Tibial nerve (tissue), 4 donors: ENCODE data around the gene HNF4A. TPM values are rescaled to one million over a fixed set of nuclear protein-coding genes. Genes with fewer than 3 reads are reported as not detected.

ENCODE experiments used
- DNase-seq, 2 donors: peaks; one replicate each; pipeline ENCODE4 v3.0.0-alpha.2; 2019; ENCODE audit warnings: low spot score in 2 of 2
- H3K27ac ChIP-seq, 4 donors: fragments of 200-600 bp; sonication (generic) in 3 of 4; one replicate each; pipeline ENCODE4 v1.5.1; 2017 to 2019; ENCODE audit warnings: mild to moderate bottlenecking in 1 of 4
- H3K27me3 ChIP-seq, 2 donors: fragments of 200-600 bp; sonication (generic) in 1 of 2; one replicate each; pipeline versions ENCODE4 v1.5.1 to v1.6.0; 2017 to 2019
- H3K36me3 ChIP-seq, 3 donors: fragments of 200-600 bp; sonication (generic); one replicate each; pipeline ENCODE4 v1.5.1; 2018 to 2019
- H3K4me1 ChIP-seq, 4 donors: fragments of 200-600 bp; sonication (generic) in 3 of 4; one replicate each; pipeline ENCODE4 v1.5.1; 2017 to 2019
- H3K4me3 ChIP-seq, 4 donors: fragments of 200-600 bp; sonication (generic) in 3 of 4; one replicate each; pipeline ENCODE4 v1.5.1; 2017 to 2019; ENCODE audit warnings: mild to moderate bottlenecking in 1 of 4, moderate library complexity in 1 of 4
- H3K9me3 ChIP-seq, 4 donors: fragments of 200-600 bp; sonication (generic) in 3 of 4; one replicate each; pipeline ENCODE4 v1.5.1; 2017 to 2019
- EP300 ChIP-seq, 2 donors: sonication (generic); formaldehyde crosslinking; IDR thresholded peaks; one replicate each; pipeline ENCODE4 v1.6.1; 2017; ENCODE audit warnings: antibody characterized with exemption in 2 of 2, mild to moderate bottlenecking in 1 of 2
- POLR2A ChIP-seq, 2 donors: fragments of 450-650 bp; IDR thresholded peaks; one replicate each; pipeline ENCODE4 v1.6.1; 2017; ENCODE audit warnings: antibody characterized with exemption in 2 of 2, mild to moderate bottlenecking in 2 of 2, moderate library complexity in 2 of 2
- WGBS, 2 donors: methylation state at CpG; one replicate each; pipeline ENCODE4 v1.1.5; 2018; 5-methylcytosine and 5-hydroxymethylcytosine counted together
- total RNA-seq, 4 donors: library from RNA; depleted of rRNA; stranded (reverse); fragments of >200 nt; gene quantifications; one replicate each; pipeline ENCODE4 v1.1.0, GENCODE V29; 2016
- TF ChIP-seq, protein P1 (sequence below), 5 experiments: fragments of 200-600 bp in 3 of 5; fragments of 450-650 bp in 2 of 5; sonication (generic) in 3 of 5; IDR thresholded peaks; one replicate each; pipeline ENCODE4 v1.5.1; 2016 to 2019; ENCODE audit warnings: antibody characterized with exemption in 5 of 5, mild to moderate bottlenecking in 3 of 5, moderate library complexity in 2 of 5

Gene HNF4A
- total RNA-seq, 4 donors from 2014 or later = not detected

DNA sequence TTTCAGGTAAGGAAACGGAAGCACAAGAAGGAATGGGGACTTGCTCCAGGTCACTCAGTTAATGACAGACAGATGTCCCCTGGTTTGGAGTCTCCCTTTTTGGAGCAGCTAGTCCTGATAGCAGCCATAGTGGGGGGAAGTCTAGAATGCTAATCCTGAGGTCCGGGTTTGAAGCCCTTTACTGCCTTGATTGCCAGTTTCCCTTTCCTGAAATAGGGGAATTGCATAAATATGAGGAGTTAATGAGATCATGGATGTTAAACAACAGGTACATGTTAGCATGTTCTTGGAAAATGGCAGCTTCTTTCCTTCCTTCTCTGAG, 119.8 kb downstream of the HNF4A start:
- peak overlapping the region; percentile 68 to 96 (median 94) for H3K27ac ChIP-seq

DNA sequence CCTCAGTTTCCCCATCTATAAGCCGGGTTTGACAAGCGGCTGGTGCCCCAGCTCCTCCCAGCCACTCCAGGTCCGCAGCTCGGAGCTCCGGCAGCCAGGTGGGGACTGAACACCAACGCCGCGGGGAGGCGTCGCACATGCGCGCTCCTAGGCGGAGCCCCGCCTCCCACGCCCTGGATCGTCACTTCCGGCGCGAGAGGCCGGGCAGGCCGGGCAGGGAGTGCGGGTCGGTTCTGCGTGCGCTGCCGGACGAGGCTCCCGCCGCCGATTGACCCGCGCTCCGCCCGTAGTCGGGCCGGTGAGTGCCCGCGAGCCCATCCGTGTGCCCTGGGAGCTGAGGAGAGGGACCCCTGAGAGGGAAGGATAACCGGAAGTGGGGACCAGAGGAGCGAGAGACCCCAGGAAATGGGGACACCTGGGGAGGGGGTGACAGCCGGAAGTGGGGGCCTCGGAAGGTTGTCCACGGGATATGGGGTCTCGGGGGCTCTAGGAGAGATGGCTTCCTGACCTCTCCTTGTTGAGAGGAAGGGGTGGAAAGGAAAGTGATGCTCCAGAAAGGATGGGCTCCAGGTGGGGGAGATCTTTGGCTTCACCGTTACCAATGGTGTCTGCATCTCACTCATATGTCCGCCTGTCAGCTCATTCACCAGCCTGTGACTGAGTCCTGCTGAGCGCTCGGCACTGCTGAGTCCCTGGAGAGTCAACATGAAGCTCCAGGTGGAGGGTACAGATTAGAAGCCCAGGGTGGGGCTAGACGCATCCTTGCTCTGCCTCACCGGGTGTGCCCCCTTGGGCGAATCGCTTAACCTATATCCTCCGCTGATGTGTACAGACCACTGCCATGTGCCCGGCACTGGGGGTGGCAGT, 120.4 kb downstream of the HNF4A start, which contains the start of gene TTPAL:
Gene TTPAL (plus strand): TSS at position 181 of the 867 bp plus-strand sequence. CDS start 4,126 bp downstream, outside the sequence.
- DNase-seq = peak; percentile 78 to 85
- Histone ChIP-seq H3K27me3 (no peaks in the 10 kb centered on the region), H3K4me3 (peak within 1 kb of the TSS; percentile 42 to 93 (median 85)), H3K9me3 (no peaks in the 10 kb centered on the region), H3K36me3 (peaks cover 3 to 18% (median 4%) of the 10 kb centered on the region in 3 donors), H3K4me1 (peaks cover 0 to 23% (median 4%) of the 10 kb centered on the region in 4 donors), H3K27ac (peak within 1 kb of the TSS; percentile 68 to 96 (median 94))
- WGBS, 2 donors = 3% methylated on average over 37 to 54 of the region's 55 CpGs
- TF ChIP-seq EP300 (IDR thresholded peaks at IDR 0.05) (peak; percentile 97 to 100), POLR2A (IDR thresholded peaks at IDR 0.05) (peak; percentile 99 to 100)
- TF ChIP-seq, protein P1, sequence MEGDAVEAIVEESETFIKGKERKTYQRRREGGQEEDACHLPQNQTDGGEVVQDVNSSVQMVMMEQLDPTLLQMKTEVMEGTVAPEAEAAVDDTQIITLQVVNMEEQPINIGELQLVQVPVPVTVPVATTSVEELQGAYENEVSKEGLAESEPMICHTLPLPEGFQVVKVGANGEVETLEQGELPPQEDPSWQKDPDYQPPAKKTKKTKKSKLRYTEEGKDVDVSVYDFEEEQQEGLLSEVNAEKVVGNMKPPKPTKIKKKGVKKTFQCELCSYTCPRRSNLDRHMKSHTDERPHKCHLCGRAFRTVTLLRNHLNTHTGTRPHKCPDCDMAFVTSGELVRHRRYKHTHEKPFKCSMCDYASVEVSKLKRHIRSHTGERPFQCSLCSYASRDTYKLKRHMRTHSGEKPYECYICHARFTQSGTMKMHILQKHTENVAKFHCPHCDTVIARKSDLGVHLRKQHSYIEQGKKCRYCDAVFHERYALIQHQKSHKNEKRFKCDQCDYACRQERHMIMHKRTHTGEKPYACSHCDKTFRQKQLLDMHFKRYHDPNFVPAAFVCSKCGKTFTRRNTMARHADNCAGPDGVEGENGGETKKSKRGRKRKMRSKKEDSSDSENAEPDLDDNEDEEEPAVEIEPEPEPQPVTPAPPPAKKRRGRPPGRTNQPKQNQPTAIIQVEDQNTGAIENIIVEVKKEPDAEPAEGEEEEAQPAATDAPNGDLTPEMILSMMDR (IDR thresholded peaks at IDR 0.05) = peak; percentile 27 to 73 (median 49)

More for the DNA sequence above, 119.8 kb downstream of the HNF4A start:
- Histone ChIP-seq H3K4me1 (peaks cover 0 to 23% (median 4%) of the 10 kb centered on the region in 4 donors), H3K36me3 (peaks cover 0 to 12% (median 4%) of the 10 kb centered on the region in 3 donors), H3K4me3 (peak overlapping the region; percentile 42 to 93 (median 85)), H3K9me3 (no peaks in the 10 kb centered on the region), H3K27me3 (no peaks in the 10 kb centered on the region)
- 15% methylated on average over 2 of the region's 2 CpGs for WGBS, 2 donors
- no peak for DNase-seq
- TF ChIP-seq POLR2A (IDR thresholded peaks at IDR 0.05) (no peak), EP300 (IDR thresholded peaks at IDR 0.05) (no peak)
- TF ChIP-seq, protein P1 (IDR thresholded peaks at IDR 0.05) = no peak

DNA sequence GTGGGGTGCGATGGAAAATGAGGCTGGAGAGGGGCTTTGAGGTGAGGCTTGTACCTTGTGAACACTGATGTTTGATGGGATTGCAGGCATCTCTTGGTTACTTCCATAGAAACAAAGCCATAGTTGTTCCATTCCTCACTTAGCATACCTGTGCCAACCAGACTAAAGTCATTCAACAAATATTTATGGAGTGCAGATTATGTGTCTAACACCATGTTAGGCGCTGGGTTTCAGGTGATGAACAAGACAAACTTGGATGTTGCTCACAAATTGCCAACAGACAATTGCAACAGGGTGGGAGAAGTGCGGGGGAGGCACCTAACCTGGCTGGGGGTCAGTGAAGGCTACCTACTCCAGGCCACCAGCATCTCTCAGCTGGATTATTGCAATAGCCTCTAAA, 121.7 kb downstream of the HNF4A start:
- 97% methylated on average over 3 of the region's 3 CpGs for WGBS, 2 donors
- peaks cover 3 to 31% (median 4%) of the 10 kb centered on the region in 3 donors for H3K36me3 ChIP-seq
- H3K4me1 ChIP-seq = peaks cover 0 to 23% (median 4%) of the 10 kb centered on the region in 4 donors
- no peaks in the 10 kb centered on the region for H3K9me3 ChIP-seq
- DNase-seq = no peak
- H3K4me3 ChIP-seq = no peak overlapping the region
- H3K27me3 ChIP-seq = no peaks in the 10 kb centered on the region
- TF ChIP-seq POLR2A (IDR thresholded peaks at IDR 0.05) = no peak
- no peak for TF ChIP-seq EP300 (IDR thresholded peaks at IDR 0.05)
- TF ChIP-seq, protein P1 (IDR thresholded peaks at IDR 0.05) = no peak
- peak overlapping the region in 1 of 4 donors; percentile 96 for H3K27ac ChIP-seq

DNA sequence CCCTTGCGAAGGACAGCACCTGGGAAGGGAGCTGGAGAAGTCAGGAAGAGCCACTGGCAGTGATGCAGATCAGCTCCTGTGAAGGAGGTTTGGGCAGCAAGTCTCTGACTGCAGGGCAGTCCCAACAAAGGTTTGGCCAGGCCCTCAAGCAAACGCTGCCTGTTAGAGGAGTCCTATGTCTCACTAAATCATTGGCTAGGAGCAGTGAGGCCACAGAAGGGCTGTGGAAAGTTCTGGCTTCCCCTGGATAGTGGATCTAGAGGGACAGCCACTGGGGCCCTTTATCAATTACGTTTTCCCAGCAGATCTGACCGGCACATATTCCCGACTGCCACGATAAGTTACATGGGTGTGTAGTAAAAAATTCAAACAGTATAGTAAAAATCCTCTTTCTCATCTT, 122.7 kb downstream of the HNF4A start:
- peak overlapping the region in 2 of 4 donors; percentile 17 to 47 for H3K27ac ChIP-seq
- H3K9me3 ChIP-seq = no peaks in the 10 kb centered on the region
- TF ChIP-seq EP300 (IDR thresholded peaks at IDR 0.05) (no peak), POLR2A (IDR thresholded peaks at IDR 0.05) (no peak)
- TF ChIP-seq, protein P1 (IDR thresholded peaks at IDR 0.05) = no peak
- no peaks in the 10 kb centered on the region for H3K27me3 ChIP-seq
- no peak for DNase-seq
- peaks cover 0 to 23% (median 4%) of the 10 kb centered on the region in 4 donors for H3K4me1 ChIP-seq
- WGBS, 2 donors = 76 to 89% methylated on average over 6 of the region's 6 CpGs
- no peak overlapping the region for H3K4me3 ChIP-seq
- H3K36me3 ChIP-seq = peaks cover 3 to 39% (median 4%) of the 10 kb centered on the region in 3 donors

DNA sequence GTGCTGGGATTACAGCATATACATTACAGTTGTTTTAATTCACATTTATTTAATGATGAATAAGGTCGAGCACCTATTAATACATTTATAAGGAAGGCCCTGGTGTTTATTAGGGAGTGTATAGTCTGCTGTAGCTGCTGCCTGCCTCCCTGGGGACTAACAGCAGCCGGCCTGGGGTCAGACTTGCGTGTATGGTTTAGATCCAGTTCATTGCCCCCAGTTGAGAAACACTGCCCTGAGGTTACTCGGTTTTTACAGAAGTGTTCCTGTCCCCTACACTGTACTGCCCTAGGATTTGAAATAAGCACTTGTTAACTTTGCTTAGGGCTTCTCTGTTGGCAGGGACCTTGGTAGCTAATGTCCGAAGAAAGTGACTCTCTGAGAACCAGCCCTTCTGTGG, 124.1 kb downstream of the HNF4A start:
- H3K36me3 ChIP-seq = peaks cover 3 to 54% (median 4%) of the 10 kb centered on the region in 3 donors
- TF ChIP-seq, protein P1 (IDR thresholded peaks at IDR 0.05) = no peak
- TF ChIP-seq EP300 (IDR thresholded peaks at IDR 0.05) (no peak), POLR2A (IDR thresholded peaks at IDR 0.05) (no peak)
- DNase-seq = no peak
- peaks cover 0 to 23% (median 4%) of the 10 kb centered on the region in 4 donors for H3K4me1 ChIP-seq
- 71 to 84% methylated on average over 5 of the region's 5 CpGs for WGBS, 2 donors
- H3K9me3 ChIP-seq = no peaks in the 10 kb centered on the region
- H3K4me3 ChIP-seq = no peak overlapping the region
- H3K27ac ChIP-seq = no peak overlapping the region
- no peaks in the 10 kb centered on the region for H3K27me3 ChIP-seq
